ENCODE data around the gene DSG4. TPM values are rescaled to one million over a fixed set of nuclear protein-coding genes. Genes with fewer than 3 reads are reported as not detected.

DSG4 gene, protein sequence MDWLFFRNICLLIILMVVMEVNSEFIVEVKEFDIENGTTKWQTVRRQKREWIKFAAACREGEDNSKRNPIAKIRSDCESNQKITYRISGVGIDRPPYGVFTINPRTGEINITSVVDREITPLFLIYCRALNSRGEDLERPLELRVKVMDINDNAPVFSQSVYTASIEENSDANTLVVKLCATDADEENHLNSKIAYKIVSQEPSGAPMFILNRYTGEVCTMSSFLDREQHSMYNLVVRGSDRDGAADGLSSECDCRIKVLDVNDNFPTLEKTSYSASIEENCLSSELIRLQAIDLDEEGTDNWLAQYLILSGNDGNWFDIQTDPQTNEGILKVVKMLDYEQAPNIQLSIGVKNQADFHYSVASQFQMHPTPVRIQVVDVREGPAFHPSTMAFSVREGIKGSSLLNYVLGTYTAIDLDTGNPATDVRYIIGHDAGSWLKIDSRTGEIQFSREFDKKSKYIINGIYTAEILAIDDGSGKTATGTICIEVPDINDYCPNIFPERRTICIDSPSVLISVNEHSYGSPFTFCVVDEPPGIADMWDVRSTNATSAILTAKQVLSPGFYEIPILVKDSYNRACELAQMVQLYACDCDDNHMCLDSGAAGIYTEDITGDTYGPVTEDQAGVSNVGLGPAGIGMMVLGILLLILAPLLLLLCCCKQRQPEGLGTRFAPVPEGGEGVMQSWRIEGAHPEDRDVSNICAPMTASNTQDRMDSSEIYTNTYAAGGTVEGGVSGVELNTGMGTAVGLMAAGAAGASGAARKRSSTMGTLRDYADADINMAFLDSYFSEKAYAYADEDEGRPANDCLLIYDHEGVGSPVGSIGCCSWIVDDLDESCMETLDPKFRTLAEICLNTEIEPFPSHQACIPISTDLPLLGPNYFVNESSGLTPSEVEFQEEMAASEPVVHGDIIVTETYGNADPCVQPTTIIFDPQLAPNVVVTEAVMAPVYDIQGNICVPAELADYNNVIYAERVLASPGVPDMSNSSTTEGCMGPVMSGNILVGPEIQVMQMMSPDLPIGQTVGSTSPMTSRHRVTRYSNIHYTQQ
- total RNA-seq = not detected in 2 replicates

DNA sequence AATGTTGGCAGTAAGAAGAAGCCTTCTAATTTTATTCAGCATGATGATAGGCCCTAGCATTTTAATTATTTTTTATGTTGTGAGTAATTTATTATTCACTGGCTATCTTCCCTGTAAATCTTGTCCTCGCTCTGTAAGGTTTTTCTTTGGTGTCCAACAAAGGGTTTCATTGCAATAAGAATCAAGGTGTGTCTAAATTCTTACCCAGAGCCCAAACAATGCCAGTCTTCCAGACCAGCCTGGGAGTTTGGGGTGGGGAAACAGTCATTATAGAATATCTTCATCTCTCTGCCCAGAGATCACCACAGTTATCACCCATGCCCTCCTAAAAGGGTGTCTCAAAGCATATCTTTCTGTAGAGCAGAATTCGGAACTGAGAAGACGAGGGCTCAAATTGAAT, at the start of gene DSG4:
Gene DSG4 (plus strand): TSS at position 301 of the 400 bp plus-strand sequence. CDS start 135 bp downstream, outside the sequence.

DNA sequence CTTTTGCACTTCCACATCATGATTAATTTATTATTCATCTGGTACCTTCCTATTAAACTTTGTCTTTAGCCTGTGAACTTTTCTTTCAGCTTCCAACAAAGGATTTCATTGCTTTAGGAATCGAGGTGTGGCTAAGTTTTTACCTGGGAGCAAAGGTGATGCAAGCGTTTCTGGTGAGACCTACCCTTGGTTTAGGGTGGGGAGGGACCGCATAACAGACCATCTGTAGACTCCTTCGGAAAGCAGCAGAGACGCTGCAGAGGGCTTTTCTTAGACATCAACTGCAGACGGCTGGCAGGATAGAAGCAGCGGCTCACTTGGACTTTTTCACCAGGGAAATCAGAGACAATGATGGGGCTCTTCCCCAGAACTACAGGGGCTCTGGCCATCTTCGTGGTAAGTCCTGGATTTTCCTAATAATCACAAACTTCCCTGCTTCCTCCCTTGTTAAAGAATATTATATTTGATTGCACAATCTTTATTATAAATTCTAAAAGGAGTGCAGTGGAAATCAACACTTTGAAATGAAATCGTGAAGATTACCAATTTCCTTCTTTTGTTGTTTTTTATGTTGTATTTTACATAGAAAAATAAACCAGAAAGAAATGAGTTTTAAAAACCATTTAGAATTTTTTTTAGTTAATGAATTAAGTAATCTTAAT, 71.1 kb downstream of the DSG4 start, which contains the start of gene DSG3:
Gene DSG3 (plus strand): TSS at position 212 of the 662 bp plus-strand sequence. CDS start 137 bp downstream, at position 349.

Other genes with a start within 250 kb of the DSG4 start
- not detected in 2 replicates for gene DSC1, start 213.9 kb upstream of the DSG4 start, total RNA-seq
- gene DSG1, start 58.6 kb upstream of the DSG4 start, total RNA-seq = not detected in 2 replicates
- gene DSG3, start 71.0 kb downstream of the DSG4 start, total RNA-seq = under 0.01 and 0.28 TPM in 2 replicates
- 2.3 and 23.3 TPM in 2 replicates for gene DSG2, start 121.4 kb downstream of the DSG4 start, total RNA-seq
- gene TTR, start 215.1 kb downstream of the DSG4 start, total RNA-seq = not detected in 2 replicates

Measured in smooth muscle cell of bladder (primary cell).